Stimulated activated CD4-positive, alpha-beta T cell treated with anti-CD3 and anti-CD28 coated beads, Interleukin-12 subunit alpha, Interleukin-12 subunit beta, amount 100 ng/mL, for 4 hours (primary cell): Measurements from ENCODE around the gene CAPN9.

Experiments used
- DNase-seq: peaks from one replicate; pipeline ENCODE4 v3.0.0-alpha.2; 2020

CAPN9 gene

GRCh38 chr1:230800891-230801840 is 54.0 kb downstream of the CAPN9 start:
- no peak for DNase-seq

- no peak for DNase-seq
These were observed 57.2 kb downstream of the CAPN9 start for GRCh38 chr1:230804396-230804795.

GRCh38 chr1:230806552-230806951 is 59.4 kb downstream of the CAPN9 start:
- no peak for DNase-seq

GRCh38 chr1:230807029-230807428 is 59.8 kb downstream of the CAPN9 start:
- DNase-seq = no peak

GRCh38 chr1:230807561-230808280 is 60.5 kb downstream of the CAPN9 start:
- DNase-seq = no peak

- no peak for DNase-seq
These were observed 61.2 kb downstream of the CAPN9 start for GRCh38 chr1:230808281-230808872.

- no peak for DNase-seq
These were observed 62.2 kb downstream of the CAPN9 start for GRCh38 chr1:230809256-230809990.

- DNase-seq = no peak
These were observed 65.4 kb downstream of the CAPN9 start for GRCh38 chr1:230812568-230812967.

- no peak for DNase-seq
These were observed 67.9 kb downstream of the CAPN9 start for GRCh38 chr1:230814949-230815692.

- no peak for DNase-seq
These were observed 68.8 kb downstream of the CAPN9 start for GRCh38 chr1:230816018-230816417.

- no peak for DNase-seq
These were observed 71.2 kb downstream of the CAPN9 start for GRCh38 chr1:230818367-230818766.

- DNase-seq = no peak
These were observed 71.7 kb downstream of the CAPN9 start for GRCh38 chr1:230818901-230819300.

GRCh38 chr1:230819976-230820375 is 72.8 kb downstream of the CAPN9 start:
- DNase-seq = no peak

- no peak for DNase-seq
These were observed 73.4 kb downstream of the CAPN9 start for GRCh38 chr1:230820568-230820967.

GRCh38 chr1:230821346-230821745 is 74.2 kb downstream of the CAPN9 start:
- no peak for DNase-seq

GRCh38 chr1:230822092-230822581 is 74.9 kb downstream of the CAPN9 start:
- no peak for DNase-seq

- DNase-seq = no peak
These were observed 76.2 kb downstream of the CAPN9 start for GRCh38 chr1:230823426-230823825.

- no peak for DNase-seq
These were observed 76.8 kb downstream of the CAPN9 start for GRCh38 chr1:230823931-230824381.

GRCh38 chr1:230824551-230824918 is 77.3 kb downstream of the CAPN9 start:
- DNase-seq = no peak

- no peak for DNase-seq
These were observed 77.9 kb downstream of the CAPN9 start for GRCh38 chr1:230824919-230825721.

GRCh38 chr1:230825761-230826160 is 78.6 kb downstream of the CAPN9 start:
- DNase-seq = no peak
